Measurements from ENCODE around the gene TMPRSS11D.

The TMPRSS11D gene

DNA sequence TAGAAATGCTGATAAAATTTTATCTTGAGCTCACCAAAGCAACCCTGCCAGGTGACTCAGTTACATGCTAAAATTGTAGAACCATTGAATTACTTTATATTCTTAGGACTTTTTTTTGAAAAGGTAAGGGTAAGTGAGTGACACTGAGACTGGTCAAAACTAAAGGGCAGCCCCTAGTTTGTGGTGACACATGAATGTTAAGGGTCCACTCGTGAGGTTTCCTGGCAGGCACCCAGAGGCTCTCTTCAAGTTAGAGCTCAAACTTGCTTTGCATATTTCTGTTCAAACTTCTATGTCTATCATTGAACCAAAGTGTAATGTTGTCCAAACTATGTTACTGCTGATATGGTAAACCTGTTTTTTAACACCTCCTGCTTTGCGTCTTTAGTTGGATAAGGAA is 30.5 kb downstream of the TMPRSS11D start:
- H3K4me3 ChIP-seq (ENCODE audit: low read depth, low read length) = no peak overlapping the region
- no peak for TF ChIP-seq CTCF (IDR thresholded peaks at IDR 0.05; ENCODE audit: low read depth, low read length)

DNA sequence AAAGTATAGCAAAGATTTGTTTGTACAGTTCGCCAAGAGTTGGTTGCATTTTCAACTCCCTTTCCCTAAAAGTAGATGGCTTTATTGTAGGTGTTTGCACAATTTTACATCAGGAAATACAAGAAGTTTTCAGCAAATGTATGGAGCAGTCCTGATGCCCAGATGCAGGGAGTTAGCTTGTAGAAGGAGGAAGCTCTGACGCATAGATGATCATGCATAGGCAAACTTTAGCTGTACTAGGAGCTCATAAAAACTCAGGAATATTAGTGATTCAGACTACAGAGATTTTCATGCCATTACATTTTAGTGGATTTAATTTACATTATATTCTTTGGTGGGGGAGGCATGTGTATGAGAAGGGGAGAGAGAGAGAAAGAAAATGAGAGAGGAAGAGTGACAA is 62.9 kb downstream of the TMPRSS11D start:
- no peak overlapping the region for H3K4me3 ChIP-seq (ENCODE audit: low read depth, low read length)
- TF ChIP-seq CTCF (IDR thresholded peaks at IDR 0.05; ENCODE audit: low read depth, low read length) = no peak

DNA sequence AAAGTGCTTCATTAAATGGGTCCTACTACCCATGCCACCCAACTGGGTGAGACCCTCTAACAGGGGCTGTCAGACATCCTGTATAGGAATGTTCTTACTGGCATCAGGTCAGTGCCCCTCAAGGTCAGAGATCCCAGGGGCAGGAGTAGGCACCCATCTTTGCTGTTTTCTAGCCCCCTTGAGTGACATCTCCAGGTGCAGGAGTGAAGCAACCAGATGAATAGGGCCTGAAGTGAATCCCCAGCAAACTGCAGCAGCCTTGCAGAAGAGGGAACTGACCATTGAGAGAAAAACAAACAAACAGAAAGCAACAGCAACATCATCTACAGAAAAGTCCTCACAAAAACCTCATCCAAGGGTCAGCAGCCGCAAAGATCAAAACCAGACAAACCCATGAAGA is 73.8 kb downstream of the TMPRSS11D start:
- TF ChIP-seq CTCF (IDR thresholded peaks at IDR 0.05; ENCODE audit: low read depth, low read length) = no peak
- no peak overlapping the region for H3K4me3 ChIP-seq (ENCODE audit: low read depth, low read length)

- no peak for TF ChIP-seq CTCF (IDR thresholded peaks at IDR 0.05; ENCODE audit: low read depth, low read length)
- H3K4me3 ChIP-seq (ENCODE audit: low read depth, low read length) = no peak overlapping the region
Observed at GRCh38 chr4:67809502-67809901, 74.3 kb downstream of the TMPRSS11D start.

GRCh38 chr4:67796810-67797209 is 87.0 kb downstream of the TMPRSS11D start:
- H3K4me3 ChIP-seq (ENCODE audit: low read depth, low read length) = no peak overlapping the region
- no peak for TF ChIP-seq CTCF (IDR thresholded peaks at IDR 0.05; ENCODE audit: low read depth, low read length)

DNA sequence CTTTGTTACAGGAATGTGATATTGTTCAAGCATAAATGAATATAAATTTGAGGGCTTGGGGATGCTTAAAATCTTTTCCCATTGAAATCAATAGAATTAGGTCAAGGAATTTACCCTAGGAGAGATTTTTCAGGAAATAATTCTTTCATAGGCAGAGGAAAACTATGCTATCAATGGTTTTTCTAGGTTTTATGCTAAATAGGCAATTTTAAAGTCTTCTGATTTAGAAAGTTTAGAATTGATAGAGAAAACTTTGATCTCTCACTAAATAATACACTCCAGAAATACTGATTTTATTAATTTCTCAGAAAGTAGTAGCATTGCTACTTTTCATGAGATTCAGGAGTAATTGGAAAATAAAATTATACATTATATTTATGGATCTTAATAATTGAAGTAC is 93.1 kb downstream of the TMPRSS11D start:
- TF ChIP-seq CTCF (IDR thresholded peaks at IDR 0.05; ENCODE audit: low read depth, low read length) = no peak
- no peak overlapping the region for H3K4me3 ChIP-seq (ENCODE audit: low read depth, low read length)

GRCh38 chr4:67787311-67787710 is 96.5 kb downstream of the TMPRSS11D start:
- TF ChIP-seq CTCF (IDR thresholded peaks at IDR 0.05; ENCODE audit: low read depth, low read length) = no peak
- H3K4me3 ChIP-seq (ENCODE audit: low read depth, low read length) = no peak overlapping the region

All from WI38 (cell line).